Superior temporal gyrus (tissue), 1 donor: ENCODE results near the gene DLGAP4.
"Not testable (repeated sequence)": the region's sequence is repeated elsewhere in the genome, so short reads cannot be mapped to it uniquely, and the experiment has no call there.

ENCODE experiments used
- DNase-seq: peaks from one replicate; pipeline ENCODE4 v3.0.0-alpha.2; 2016; ENCODE audit errors: extremely low spot score

Gene DLGAP4

GRCh38 chr20:36541227-36541767 is 235.2 kb downstream of the DLGAP4 start, which contains the start of gene MYL9:
MYL9 (plus strand) TSS chr20:36541519; CDS start chr20:36544885, 3,366 bp downstream.
- DNase-seq: no peak

GRCh38 chr20:36541768-36542488 is 235.8 kb downstream of the DLGAP4 start:
- no peak for DNase-seq

GRCh38 chr20:36542516-36543183 is 236.5 kb downstream of the DLGAP4 start:
- no peak for DNase-seq

- no peak for DNase-seq
These were observed 237.3 kb downstream of the DLGAP4 start for GRCh38 chr20:36543184-36544133.

DNA sequence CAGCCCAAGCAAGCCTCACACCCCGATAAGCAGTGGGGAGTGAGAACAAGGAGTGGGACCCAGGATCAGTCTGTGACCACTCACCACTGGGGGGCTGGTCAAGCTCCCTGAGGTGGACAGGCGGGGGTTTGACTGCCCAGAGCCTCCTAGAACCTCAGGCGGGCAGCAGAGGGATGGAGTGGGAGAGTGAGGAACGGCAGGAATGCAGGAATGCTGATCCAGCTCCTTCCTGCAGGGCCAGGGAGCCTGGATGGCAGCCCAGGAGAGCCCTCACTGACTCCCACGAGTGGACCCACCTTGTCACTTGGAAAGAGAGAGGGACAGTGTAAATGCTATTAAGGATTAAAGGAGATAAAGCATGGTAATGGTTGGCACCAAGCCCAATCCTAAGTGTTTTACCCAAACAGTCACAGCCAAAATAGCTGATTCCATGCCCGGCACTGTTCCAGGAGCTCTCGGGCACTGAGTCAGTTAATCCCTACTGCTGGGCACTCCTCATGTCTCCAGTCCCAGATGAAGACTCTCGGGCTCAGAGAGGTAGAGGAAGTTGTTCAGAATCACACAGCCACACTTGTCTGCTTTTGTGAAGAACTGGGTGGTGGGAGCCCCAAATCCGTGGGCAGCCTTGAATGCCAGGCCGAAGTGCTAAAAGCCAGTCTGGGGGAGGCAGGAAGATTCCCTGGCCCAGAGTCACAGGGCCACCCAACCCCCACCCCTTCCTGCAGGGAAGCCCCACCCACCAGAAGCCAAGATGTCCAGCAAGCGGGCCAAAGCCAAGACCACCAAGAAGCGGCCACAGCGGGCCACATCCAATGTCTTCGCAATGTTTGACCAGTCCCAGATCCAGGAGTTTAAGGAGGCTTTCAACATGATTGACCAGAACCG is 238.2 kb downstream of the DLGAP4 start:
- no peak for DNase-seq

DNA sequence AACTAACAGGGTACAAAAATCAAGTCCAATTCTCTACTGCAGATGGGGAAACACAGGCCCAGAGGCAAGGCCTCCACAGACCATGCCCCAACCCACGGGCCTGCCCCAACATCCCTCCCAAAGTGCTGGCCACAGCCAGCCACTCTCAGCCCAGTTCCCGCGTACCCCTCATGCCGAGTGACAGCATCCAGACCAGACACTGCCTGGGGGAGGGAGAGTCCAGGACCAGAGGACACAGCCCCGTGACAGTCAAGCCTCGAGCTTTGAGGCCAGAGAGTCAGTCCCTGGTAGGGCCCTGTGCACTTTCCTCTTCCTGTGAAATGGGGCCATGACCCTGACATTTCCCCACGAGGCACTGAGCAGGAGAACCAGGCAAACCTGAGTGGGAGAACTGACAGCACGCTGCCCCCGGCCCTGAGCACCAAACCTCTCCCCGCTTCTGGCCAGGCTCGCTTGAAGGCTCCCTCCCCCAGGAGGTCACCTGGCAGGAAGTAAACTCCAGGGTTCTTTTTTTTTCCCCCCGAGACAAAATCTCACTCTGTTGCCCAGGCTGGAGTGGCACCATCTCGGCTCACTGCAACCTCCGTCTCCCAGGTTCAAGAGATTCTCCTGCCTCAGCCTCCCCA is 240.1 kb downstream of the DLGAP4 start:
- DNase-seq: no peak

- DNase-seq: no peak
These were observed 241.3 kb downstream of the DLGAP4 start for GRCh38 chr20:36547186-36548005.

- no peak for DNase-seq
These were observed 241.8 kb downstream of the DLGAP4 start for GRCh38 chr20:36548006-36548315.

DNA sequence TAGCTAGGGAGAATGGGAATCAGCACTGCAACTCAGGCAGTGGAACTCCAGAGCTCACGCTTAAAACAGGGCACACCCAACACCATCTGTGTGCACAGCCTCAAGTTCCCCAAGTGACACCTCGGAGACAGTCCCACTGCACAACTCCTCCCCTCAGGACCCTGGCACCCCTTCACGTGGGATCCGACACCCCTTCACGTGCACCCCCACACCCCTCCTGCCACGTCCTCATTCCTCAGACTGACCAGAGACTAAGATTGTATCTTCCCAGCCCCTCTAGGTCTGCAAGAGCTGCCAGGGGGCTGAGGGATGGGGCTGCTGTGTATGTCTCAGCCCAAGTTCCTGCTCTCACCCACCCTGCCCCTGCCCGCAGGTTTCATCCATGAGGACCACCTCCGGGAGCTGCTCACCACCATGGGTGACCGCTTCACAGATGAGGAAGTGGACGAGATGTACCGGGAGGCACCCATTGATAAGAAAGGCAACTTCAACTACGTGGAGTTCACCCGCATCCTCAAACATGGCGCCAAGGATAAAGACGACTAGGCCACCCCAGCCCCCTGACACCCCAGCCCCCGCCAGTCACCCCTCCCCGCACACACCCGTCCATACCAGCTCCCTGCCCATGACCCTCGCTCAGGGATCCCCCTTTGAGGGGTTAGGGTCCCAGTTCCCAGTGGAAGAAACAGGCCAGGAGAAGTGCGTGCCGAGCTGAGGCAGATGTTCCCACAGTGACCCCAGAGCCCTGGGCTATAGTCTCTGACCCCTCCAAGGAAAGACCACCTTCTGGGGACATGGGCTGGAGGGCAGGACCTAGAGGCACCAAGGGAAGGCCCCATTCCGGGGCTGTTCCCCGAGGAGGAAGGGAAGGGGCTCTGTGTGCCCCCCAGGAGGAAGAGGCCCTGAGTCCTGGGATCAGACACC is 242.8 kb downstream of the DLGAP4 start:
- DNase-seq: no peak

DNA sequence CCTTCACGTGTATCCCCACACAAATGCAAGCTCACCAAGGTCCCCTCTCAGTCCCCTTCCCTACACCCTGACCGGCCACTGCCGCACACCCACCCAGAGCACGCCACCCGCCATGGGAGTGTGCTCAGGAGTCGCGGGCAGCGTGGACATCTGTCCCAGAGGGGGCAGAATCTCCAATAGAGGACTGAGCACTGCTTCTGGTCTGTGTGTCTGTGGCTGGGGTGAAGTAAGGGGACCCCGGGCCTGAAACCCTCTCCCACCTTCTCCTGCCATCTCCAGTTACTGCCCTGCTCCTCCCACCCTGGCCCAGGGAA is 243.4 kb downstream of the DLGAP4 start:
- DNase-seq: no peak

- DNase-seq: no peak
These were observed 244.0 kb downstream of the DLGAP4 start for GRCh38 chr20:36549942-36550789.

GRCh38 chr20:36550790-36551299 is 244.7 kb downstream of the DLGAP4 start:
- DNase-seq: no peak

DNA sequence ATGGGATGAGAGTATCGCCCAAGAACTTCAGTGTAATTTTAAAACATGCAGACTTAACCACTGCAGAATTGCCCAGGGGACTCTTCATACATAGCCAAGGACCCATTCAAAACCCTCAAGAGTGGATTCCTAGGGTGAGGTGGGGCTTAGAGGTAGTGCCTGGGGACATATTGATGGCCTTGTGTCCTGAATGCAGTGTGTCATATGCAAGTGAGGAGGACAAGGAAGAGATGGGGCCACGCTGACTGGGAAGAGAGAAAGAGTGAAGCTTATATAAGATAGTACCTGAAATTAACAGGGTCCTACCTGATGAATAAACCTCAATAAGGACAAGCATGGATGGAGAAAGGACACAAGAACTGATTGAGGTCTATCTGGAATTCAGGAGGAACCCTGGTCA is 249.1 kb downstream of the DLGAP4 start:
- DNase-seq: no peak

DNA sequence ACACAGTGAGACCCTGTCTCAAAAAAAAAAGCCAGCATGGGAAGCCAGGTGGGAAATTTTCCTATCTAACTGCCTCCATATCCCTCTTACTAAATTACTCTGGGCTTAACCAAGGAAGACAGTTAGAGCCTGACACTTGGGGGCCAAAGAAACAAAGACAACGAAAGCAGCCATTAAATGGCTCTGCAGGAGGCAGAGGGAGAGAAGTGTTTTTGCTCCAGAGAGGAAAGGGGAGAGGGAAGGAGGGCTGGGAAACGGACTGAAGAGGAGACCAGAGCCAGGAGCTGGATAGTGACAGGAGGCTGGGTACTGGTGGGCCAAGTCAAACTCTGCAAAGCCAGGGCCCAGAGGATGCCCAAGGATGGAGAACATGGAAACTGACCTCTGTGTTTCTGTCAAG is 256.6 kb downstream of the DLGAP4 start:
- DNase-seq: no peak

GRCh38 chr20:36563374-36563773 is 257.2 kb downstream of the DLGAP4 start:
- no peak for DNase-seq

GRCh38 chr20:36564078-36564725 is 258.1 kb downstream of the DLGAP4 start:
- DNase-seq: not testable (repeated sequence)

DNA sequence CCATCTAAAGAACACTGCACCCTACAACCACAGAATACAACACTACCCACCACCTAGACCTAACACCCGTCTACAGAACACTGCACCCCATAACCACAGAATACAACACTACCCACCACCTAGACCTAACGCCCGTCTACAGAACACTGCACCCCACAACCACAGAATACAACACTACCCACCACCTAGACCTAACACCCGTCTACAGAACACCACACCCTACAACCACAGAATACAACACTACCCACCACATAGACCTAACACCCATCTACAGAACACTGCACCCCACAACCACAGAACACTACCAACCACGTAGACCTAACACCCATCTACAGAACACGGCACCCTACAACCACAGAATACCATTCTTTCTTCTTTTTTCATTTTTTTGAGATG is 258.6 kb downstream of the DLGAP4 start:
- DNase-seq: not testable (repeated sequence)
